D721Med (cell line): ENCODE results near the gene CAMKK2.
A peak's percentile ranks its signal among the peaks of the same experiment; 100 is the strongest.
"Not testable (repeated sequence)": the region's sequence is repeated elsewhere in the genome, so short reads cannot be mapped to it uniquely, and the experiment has no call there.

Source experiments
- DNase-seq: peaks from one replicate; pipeline ENCODE4 v3.0.0; 2011; ENCODE audit warnings: low spot score; ENCODE audit not compliant: insufficient read length
- FAIRE-seq: peaks from 2 replicates; lab custom pipeline; 2011; peaks lifted over from hg19 to GRCh38; lab: Jason Lieb, UNC
- CTCF ChIP-seq: IDR thresholded peaks from 2 replicates; pipeline ENCODE4 v1.5.1; 2012; ENCODE audit warnings: mild to moderate bottlenecking, control low read depth; ENCODE audit not compliant: insufficient read depth; ENCODE audit errors: missing control alignments

The CAMKK2 gene

GRCh38 chr12:121237415-121237814, 59.1 kb downstream of the CAMKK2 start:
- FAIRE-seq (no peak), DNase-seq (no peak)

GRCh38 chr12:121236776-121237175, 59.7 kb downstream of the CAMKK2 start:
- TF ChIP-seq CTCF: no peak
- DNase-seq (no peak), FAIRE-seq (no peak)

More at GRCh38 chr12:121237415-121237814, 59.1 kb downstream of the CAMKK2 start:
- TF ChIP-seq CTCF: no peak

- DNase-seq (no peak), FAIRE-seq (no peak)
- TF ChIP-seq CTCF: no peak
These were observed 62.9 kb downstream of the CAMKK2 start for GRCh38 chr12:121233628-121234020.

- no peak for DNase-seq
- FAIRE-seq: no peak
- TF ChIP-seq CTCF: no peak
These were observed 63.4 kb downstream of the CAMKK2 start for GRCh38 chr12:121232977-121233627.

GRCh38 chr12:121232163-121232562, 64.3 kb downstream of the CAMKK2 start:
- no peak for TF ChIP-seq CTCF
- no peak for FAIRE-seq
- DNase-seq: no peak

- DNase-seq: no peak
- TF ChIP-seq CTCF: no peak
- no peak for FAIRE-seq
These were observed 66.0 kb downstream of the CAMKK2 start for GRCh38 chr12:121230538-121230907.

- DNase-seq: peak; percentile 95
- peak; percentile 68 for TF ChIP-seq CTCF
- FAIRE-seq: not testable (repeated sequence)
These were observed 66.5 kb downstream of the CAMKK2 start for GRCh38 chr12:121229826-121230537.
